GM23338 (cell line): ENCODE data around the gene COL4A3.

Source experiments
- CREB1 ChIP-seq: fragments of 250-450 bp; sonication (Bioruptor Pico); IDR thresholded peaks from 2 replicates; pipeline ENCODE4 v1.5.0; 2020; ENCODE audit warnings: low read depth, mild to moderate bottlenecking, moderate library complexity
- CTCF ChIP-seq, 2 experiments: fragments of 200-600 bp in 1 of 2; sonication (generic) in 1 of 2; conservative IDR thresholded peaks; 2 replicates each; pipeline versions ENCODE4 v1.5.1 to v1.6.1; 2016 to 2017; ENCODE audit warnings: antibody characterized with exemption in 2 of 2, low read depth in 2 of 2, mild to moderate bottlenecking in 2 of 2, moderate library complexity in 1 of 2
- EZH2 ChIP-seq: fragments of 200-600 bp; sonication (generic); IDR thresholded peaks from one replicate; pipeline ENCODE4 v1.8.0; 2017; ENCODE audit warnings: antibody characterized with exemption, mild to moderate bottlenecking, low read depth; ENCODE audit not compliant: unreplicated experiment
- EZH2phosphoT487 ChIP-seq: fragments of 200-600 bp; sonication (generic); IDR thresholded peaks from one replicate; pipeline ENCODE4 v1.8.1; 2018; ENCODE audit warnings: antibody characterized with exemption; ENCODE audit not compliant: unreplicated experiment
- JUNB ChIP-seq: IDR thresholded peaks from one replicate; pipeline ENCODE4 v1.6.1; 2016; ENCODE audit warnings: antibody characterized with exemption; ENCODE audit not compliant: unreplicated experiment
- NANOG ChIP-seq: IDR thresholded peaks from 2 replicates; pipeline ENCODE4 v1.6.1; 2016; ENCODE audit warnings: antibody characterized with exemption, borderline replicate concordance
- POLR2AphosphoS5 ChIP-seq: IDR thresholded peaks from 2 replicates; pipeline ENCODE4 v1.6.1; 2016; ENCODE audit warnings: antibody characterized with exemption, low read depth
- REST ChIP-seq: IDR thresholded peaks from one replicate; pipeline ENCODE4 v1.6.1; 2018; ENCODE audit warnings: antibody characterized with exemption; ENCODE audit not compliant: unreplicated experiment
- STAT1 ChIP-seq: IDR thresholded peaks from one replicate; pipeline ENCODE4 v1.6.1; 2016; ENCODE audit warnings: antibody characterized with exemption; ENCODE audit not compliant: unreplicated experiment
- ZNF114 ChIP-seq: fragments of 250-450 bp; sonication (Bioruptor Pico); IDR thresholded peaks from 2 replicates; pipeline ENCODE4 v1.5.0; 2020; ENCODE audit warnings: mild to moderate bottlenecking, moderate library complexity
- ZNF331 ChIP-seq: fragments of 250-450 bp; sonication (Bioruptor Pico); IDR thresholded peaks from 2 replicates; pipeline ENCODE4 v1.5.0; 2020; ENCODE audit warnings: low read depth, mild to moderate bottlenecking, moderate library complexity

GRCh38 chr2:227179988-227180685, 15.7 kb downstream of the COL4A3 start:
- TF ChIP-seq CTCF (conservative IDR thresholded peaks at IDR 0.05; ENCODE audit: low read depth in 2 of 2), result no peak
- TF ChIP-seq EZH2phosphoT487, result no peak
- TF ChIP-seq EZH2, result no peak
- TF ChIP-seq POLR2AphosphoS5, result no peak
- no peak for TF ChIP-seq ZNF114 (CRISPR knock-in tag)
- TF ChIP-seq REST, result no peak
- TF ChIP-seq JUNB, result no peak
- no peak for TF ChIP-seq ZNF331
- TF ChIP-seq NANOG, result no peak
- TF ChIP-seq CREB1, result no peak
- no peak for TF ChIP-seq STAT1
